Mesenchymal stem cell (in vitro differentiated cells and primary cell): ENCODE results near the gene UTP3.

Experiments
- DNase-seq: peaks from one replicate; pipeline ENCODE4 v3.0.0-alpha.2; 2013
- H2AFZ ChIP-seq: one replicate; pipeline ENCODE4 v1.6.1; 2013; ENCODE audit warnings: low read depth, mild to moderate bottlenecking, control low read depth, inconsistent platforms, low read length, moderate library complexity
- H2AK5ac ChIP-seq: 2 replicates; pipeline ENCODE4 v1.6.1; 2013; ENCODE audit warnings: low read length, moderate library complexity, mild to moderate bottlenecking, inconsistent platforms; ENCODE audit not compliant: severe bottlenecking
- H2BK120ac ChIP-seq: one replicate; pipeline ENCODE4 v1.6.1; 2013; ENCODE audit warnings: low read depth, mild to moderate bottlenecking, inconsistent platforms, low read length, moderate library complexity
- H2BK12ac ChIP-seq, 2 experiments: one replicate each; pipeline ENCODE4 v1.6.1; 2013; ENCODE audit warnings: inconsistent platforms in 2 of 2, low read length in 2 of 2, mild to moderate bottlenecking in 2 of 2, moderate library complexity in 2 of 2, control low read depth in 1 of 2
- H2BK15ac ChIP-seq: one replicate; pipeline ENCODE4 v1.6.1; 2013; ENCODE audit warnings: mild to moderate bottlenecking, low read depth, inconsistent platforms; ENCODE audit not compliant: poor library complexity, severe bottlenecking
- H2BK5ac ChIP-seq: 2 replicates; pipeline ENCODE4 v1.6.1; 2013; ENCODE audit warnings: low read depth, mild to moderate bottlenecking, low read length, control low read depth, inconsistent platforms; ENCODE audit not compliant: poor library complexity, severe bottlenecking
- H3K14ac ChIP-seq, 2 experiments: one replicate each; pipeline ENCODE4 v1.6.1; 2013; ENCODE audit warnings: inconsistent platforms in 2 of 2, low read length in 2 of 2, control low read depth in 1 of 2, mild to moderate bottlenecking in 1 of 2, moderate library complexity in 1 of 2
- H3K18ac ChIP-seq, 2 experiments: one replicate each; pipeline ENCODE4 v1.6.1; 2013; ENCODE audit warnings: inconsistent platforms in 2 of 2, low read length in 2 of 2, control low read depth in 1 of 2, low read depth in 1 of 2, mild to moderate bottlenecking in 1 of 2
- H3K23ac ChIP-seq, 2 experiments: one replicate each; pipeline ENCODE4 v1.6.1; 2013; ENCODE audit warnings: inconsistent platforms in 2 of 2, low read length in 2 of 2, mild to moderate bottlenecking in 2 of 2, moderate library complexity in 2 of 2, control low read depth in 1 of 2
- H3K27ac ChIP-seq: 2 replicates; pipeline ENCODE4 v1.5.1; 2013; ENCODE audit warnings: mild to moderate bottlenecking, moderate library complexity, low read length, control low read depth, inconsistent platforms; ENCODE audit not compliant: poor library complexity, severe bottlenecking
- H3K27me3 ChIP-seq, 2 experiments: 2 replicates each; pipeline versions ENCODE4 v1.6.1 to v1.7.0; 2013; ENCODE audit warnings: low read length in 2 of 2, mild to moderate bottlenecking in 2 of 2, moderate library complexity in 2 of 2, control low read depth in 1 of 2, inconsistent platforms in 1 of 2; ENCODE audit not compliant: control insufficient read depth in 1 of 2, insufficient read depth in 1 of 2
- H3K36me3 ChIP-seq, 2 experiments: 2 replicates each; pipeline versions ENCODE4 v1.6.1 to v1.7.0; 2013; ENCODE audit warnings: low read length in 2 of 2, control low read depth in 1 of 2, inconsistent platforms in 1 of 2, low read depth in 1 of 2, mild to moderate bottlenecking in 1 of 2; ENCODE audit not compliant: insufficient read depth in 2 of 2, control insufficient read depth in 1 of 2
- H3K4ac ChIP-seq, 2 experiments: one replicate each; pipeline ENCODE4 v1.6.1; 2013; ENCODE audit warnings: inconsistent platforms in 2 of 2, low read length in 2 of 2, mild to moderate bottlenecking in 2 of 2, moderate library complexity in 2 of 2, control low read depth in 1 of 2, low read depth in 1 of 2
- H3K4me1 ChIP-seq: 2 replicates; pipeline ENCODE4 v1.6.1; 2013; ENCODE audit warnings: low read depth, low read length, control low read depth; ENCODE audit not compliant: control insufficient read depth, insufficient read depth
- H3K4me2 ChIP-seq: 2 replicates; pipeline ENCODE4 v1.6.1; 2013; ENCODE audit warnings: low read length, mild to moderate bottlenecking, inconsistent platforms; ENCODE audit not compliant: poor library complexity, severe bottlenecking
- H3K4me3 ChIP-seq, 2 experiments: 2 replicates each; pipeline versions ENCODE4 v1.5.1 to v1.7.0; 2013; ENCODE audit warnings: low read length in 2 of 2, mild to moderate bottlenecking in 2 of 2, control low read depth in 1 of 2, low read depth in 1 of 2; ENCODE audit not compliant: insufficient read depth in 1 of 2
- H3K79me1 ChIP-seq: replicated peaks from 2 replicates; pipeline ENCODE4 v1.6.1; 2013; ENCODE audit warnings: mild to moderate bottlenecking, control low read depth, low read length, inconsistent platforms; ENCODE audit not compliant: poor library complexity, severe bottlenecking
- H3K9ac ChIP-seq: 2 replicates; pipeline ENCODE4 v1.7.0; 2013; ENCODE audit warnings: mild to moderate bottlenecking, low read length, moderate library complexity
- H3K9me3 ChIP-seq: 2 replicates; pipeline ENCODE4 v1.7.0; 2013; ENCODE audit warnings: mild to moderate bottlenecking, low read length; ENCODE audit not compliant: control insufficient read depth
- H4K8ac ChIP-seq: one replicate; pipeline ENCODE4 v1.6.1; 2013; ENCODE audit warnings: inconsistent platforms, mild to moderate bottlenecking, low read length, moderate library complexity
- H4K91ac ChIP-seq: one replicate; pipeline ENCODE4 v1.6.1; 2013; ENCODE audit warnings: mild to moderate bottlenecking, low read length, inconsistent platforms
- WGBS: methylation state at CpG from one replicate; pipeline ENCODE4 v1.1.7; 2013; ENCODE audit warnings: mixed read lengths; 5-methylcytosine and 5-hydroxymethylcytosine counted together

The UTP3 gene

DNA sequence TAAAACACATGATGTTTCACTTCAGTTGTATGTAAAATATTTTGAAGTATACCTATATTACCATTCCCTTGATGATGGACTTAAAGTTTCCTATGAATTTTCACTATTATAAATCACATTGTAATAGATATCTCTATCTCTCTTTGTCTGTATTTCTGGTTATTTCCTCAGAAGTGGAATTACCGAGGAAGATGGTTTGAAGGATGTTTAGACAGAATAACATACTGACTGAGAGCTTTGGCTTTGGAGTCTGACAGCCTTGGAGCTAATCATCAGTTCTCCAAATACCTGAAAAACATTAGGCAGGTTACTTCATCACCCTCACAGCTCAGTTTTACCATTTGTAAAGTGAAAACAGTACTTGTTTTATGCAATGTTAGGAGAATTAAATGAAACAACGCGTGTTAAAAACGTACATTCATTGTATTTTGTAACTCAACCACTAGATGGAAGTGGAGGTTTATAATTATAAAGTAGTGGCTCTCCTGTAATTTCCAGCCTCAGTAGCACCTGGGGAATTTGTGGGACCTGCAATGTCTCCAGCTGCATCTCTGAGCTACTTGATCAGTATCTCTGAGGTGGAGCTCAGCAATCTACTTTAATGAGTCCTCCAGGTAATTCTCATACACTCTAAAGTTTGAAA, 36.3 kb upstream of the UTP3 start:
- Histone ChIP-seq H3K14ac (no peak overlapping the region), H3K27ac (no peak overlapping the region), H4K91ac (no peak overlapping the region), H3K9ac (peak overlapping the region; percentile 84), H3K27me3 (no peaks in the 10 kb centered on the region), H2BK15ac (no peak overlapping the region), H2BK5ac (no peak overlapping the region), H2AK5ac (no peak overlapping the region), H3K4me3 (peak overlapping the region in 1 of 2 experiments; percentile 65), H3K23ac (no peak overlapping the region), H3K4me2 (no peak overlapping the region), H3K4ac (no peak overlapping the region), H4K8ac (no peak overlapping the region), H2BK120ac (no peak overlapping the region), H2AFZ (no peak overlapping the region), H3K9me3 (no peaks in the 10 kb centered on the region), H3K79me1 (no peaks in the 10 kb centered on the region), H3K4me1 (no peaks in the 10 kb centered on the region), H2BK12ac (no peak overlapping the region), H3K18ac (no peak overlapping the region), H3K36me3 (no peaks in the 10 kb centered on the region)
- DNase-seq, result peak; percentile 40
- WGBS, result 26% methylated on average over 3 of the region's 4 CpGs

DNA sequence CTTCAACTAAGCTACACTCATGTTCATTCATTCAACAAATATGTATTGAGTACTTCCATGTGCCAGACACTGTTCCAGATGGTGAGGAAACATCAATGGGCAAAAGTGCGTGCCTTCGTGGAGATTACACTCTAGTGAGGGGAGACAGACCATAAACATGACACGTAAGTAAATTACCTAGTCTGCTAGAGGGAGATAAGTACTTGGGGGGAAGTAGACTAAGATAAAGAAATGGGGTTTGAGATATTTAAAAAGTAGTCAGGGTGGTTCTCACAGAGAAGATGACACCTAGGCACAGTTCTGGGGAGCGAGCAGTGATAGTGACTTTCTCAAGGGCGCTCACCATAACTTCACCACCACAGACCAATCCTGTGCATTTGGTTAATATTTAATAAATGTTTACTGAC, 33.7 kb upstream of the UTP3 start:
- Histone ChIP-seq H3K14ac (no peak overlapping the region), H3K36me3 (no peaks in the 10 kb centered on the region), H3K4ac (no peak overlapping the region), H3K9me3 (no peaks in the 10 kb centered on the region), H4K91ac (no peak overlapping the region), H2AK5ac (no peak overlapping the region), H2BK12ac (no peak overlapping the region), H3K79me1 (no peaks in the 10 kb centered on the region), H4K8ac (no peak overlapping the region), H3K18ac (no peak overlapping the region), H3K4me1 (no peaks in the 10 kb centered on the region), H3K23ac (no peak overlapping the region), H3K4me2 (no peak overlapping the region), H3K4me3 (no peak overlapping the region), H2BK15ac (no peak overlapping the region), H2BK120ac (no peak overlapping the region), H2AFZ (no peak overlapping the region), H2BK5ac (no peak overlapping the region), H3K27me3 (no peaks in the 10 kb centered on the region), H3K9ac (no peak overlapping the region), H3K27ac (no peak overlapping the region)
- peak; percentile 20 for DNase-seq
- 55% methylated on average over 3 of the region's 5 CpGs for WGBS

DNA sequence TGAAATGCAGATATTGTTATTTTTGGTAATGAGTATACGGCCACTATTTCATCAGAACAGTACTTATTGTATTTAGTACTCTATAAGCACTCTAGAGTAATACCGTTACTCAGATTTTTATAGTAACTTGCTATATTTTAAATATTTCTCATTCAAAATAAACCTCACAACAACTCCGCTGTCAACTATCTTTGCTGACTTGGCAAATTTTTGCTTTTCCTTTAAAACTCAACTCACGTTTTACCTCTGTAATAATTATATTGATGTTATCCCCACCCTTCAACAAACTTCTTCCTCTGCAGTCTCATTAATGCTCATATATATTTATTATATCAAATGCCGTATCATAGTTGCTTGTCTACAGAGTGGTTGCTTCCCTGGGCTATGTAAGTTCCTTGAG, 31.0 kb upstream of the UTP3 start:
- H2BK15ac ChIP-seq, result no peak overlapping the region
- no peak overlapping the region for H3K23ac ChIP-seq
- H3K27me3 ChIP-seq, result no peaks in the 10 kb centered on the region
- no peak overlapping the region for H3K27ac ChIP-seq
- H4K91ac ChIP-seq, result no peak overlapping the region
- no peak overlapping the region for H3K14ac ChIP-seq
- no peak overlapping the region for H2BK5ac ChIP-seq
- H2BK120ac ChIP-seq, result no peak overlapping the region
- no peak overlapping the region for H3K18ac ChIP-seq
- no peak overlapping the region for H3K4me2 ChIP-seq
- no peaks in the 10 kb centered on the region for H3K36me3 ChIP-seq
- H3K9me3 ChIP-seq, result no peaks in the 10 kb centered on the region
- no peak overlapping the region for H2AK5ac ChIP-seq
- no peaks in the 10 kb centered on the region for H3K4me1 ChIP-seq
- no peak for DNase-seq
- no peak overlapping the region for H3K4ac ChIP-seq
- H2AFZ ChIP-seq, result no peak overlapping the region
- H3K9ac ChIP-seq, result no peak overlapping the region
- no peaks in the 10 kb centered on the region for H3K79me1 ChIP-seq
- H4K8ac ChIP-seq, result no peak overlapping the region
- WGBS, result 81% methylated on average over 4 of the region's 5 CpGs
- no peak overlapping the region for H2BK12ac ChIP-seq
- no peak overlapping the region for H3K4me3 ChIP-seq

DNA sequence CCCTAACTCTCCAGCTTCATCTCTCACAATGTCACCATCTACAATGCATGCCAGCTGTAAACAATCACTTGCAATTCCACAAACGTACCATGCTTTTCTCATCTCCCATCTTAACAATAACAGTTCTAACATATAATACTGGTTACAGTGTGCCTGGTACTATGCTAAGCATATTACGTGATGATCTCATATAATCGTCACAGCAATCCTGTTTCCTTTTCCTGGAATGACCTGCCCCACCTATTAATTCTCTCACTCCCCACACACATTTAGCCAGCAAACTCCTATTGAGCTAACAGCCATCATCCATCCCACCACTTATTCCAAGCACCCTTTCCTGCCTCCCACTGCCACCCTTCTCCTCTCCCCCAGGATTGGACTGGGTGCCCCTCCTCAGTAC, 29.9 kb upstream of the UTP3 start:
- Histone ChIP-seq H3K79me1 (no peaks in the 10 kb centered on the region), H2AFZ (no peak overlapping the region), H3K4ac (no peak overlapping the region), H2BK15ac (no peak overlapping the region), H4K91ac (no peak overlapping the region), H3K9ac (no peak overlapping the region), H2AK5ac (no peak overlapping the region), H3K4me1 (no peaks in the 10 kb centered on the region), H3K4me3 (no peak overlapping the region), H3K18ac (no peak overlapping the region), H2BK120ac (no peak overlapping the region), H3K14ac (no peak overlapping the region), H3K36me3 (no peaks in the 10 kb centered on the region), H3K27me3 (no peaks in the 10 kb centered on the region), H3K9me3 (no peaks in the 10 kb centered on the region), H2BK12ac (no peak overlapping the region), H4K8ac (no peak overlapping the region), H3K23ac (no peak overlapping the region), H3K27ac (no peak overlapping the region), H3K4me2 (no peak overlapping the region), H2BK5ac (no peak overlapping the region)
- WGBS, result 83% methylated on average over 3 of the region's 3 CpGs
- no peak for DNase-seq
